ENCODE measurements around the gene GYG2.

Gene GYG2

DNA sequence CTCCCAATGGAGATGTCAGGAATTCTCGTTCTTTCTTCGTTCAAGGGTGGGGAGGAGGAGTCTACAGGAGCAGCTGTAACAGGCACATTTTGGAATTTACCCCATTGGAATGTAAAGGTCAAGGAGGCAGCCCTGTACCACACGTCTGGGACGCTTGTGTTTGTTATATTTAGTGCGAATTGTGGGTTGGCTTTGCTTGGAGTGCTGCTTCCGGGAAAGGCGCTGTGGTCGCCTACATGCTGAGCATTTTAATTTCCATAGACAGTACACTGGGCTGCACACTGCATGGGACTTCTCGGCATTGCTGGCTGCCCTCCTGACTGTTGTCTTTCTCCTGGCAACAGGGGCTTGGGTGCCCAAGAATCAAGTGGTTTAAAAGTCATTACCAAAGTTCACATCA is 12.8 kb downstream of the GYG2 start:
- no peak overlapping the region for H3K27ac ChIP-seq (ENCODE audit: low read depth, low read length)
- no peak overlapping the region for H3K4me3 ChIP-seq (ENCODE audit: low read depth, low read length)
- H3K36me3 ChIP-seq (ENCODE audit: control insufficient read depth, insufficient read depth, low read length) = peaks cover 46% of the 10 kb centered on the region
- no peaks in the 10 kb centered on the region for H3K4me1 ChIP-seq (ENCODE audit: control insufficient read depth, insufficient read depth, low read length)
- no peak overlapping the region for H3K9ac ChIP-seq (ENCODE audit: low read depth, low read length)
- H3K27me3 ChIP-seq (ENCODE audit: control insufficient read depth, insufficient read depth, low read length) = no peaks in the 10 kb centered on the region
- H3K9me3 ChIP-seq (ENCODE audit: control insufficient read depth, insufficient read depth, low read length) = peaks cover 8% of the 10 kb centered on the region; the same call in 1 of the 2 replicates

DNA sequence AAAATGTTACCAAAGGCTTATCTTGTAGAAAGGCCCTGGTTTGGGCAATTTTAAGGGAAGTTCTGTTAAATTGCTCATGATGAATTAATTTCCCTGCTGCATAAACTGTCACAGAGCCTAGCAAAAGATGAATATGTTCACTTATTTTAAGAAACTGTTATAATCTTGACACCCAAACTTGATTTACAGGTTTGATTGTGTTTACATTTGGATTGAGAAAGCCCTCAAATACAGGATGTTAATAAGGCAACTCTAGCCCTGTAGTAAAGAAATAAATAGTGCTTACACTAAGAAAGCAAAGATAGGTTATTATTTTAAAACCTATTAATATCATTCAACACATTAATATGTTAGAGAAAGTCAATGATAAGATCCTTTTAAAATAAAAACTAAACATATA is 18.3 kb downstream of the GYG2 start:
- Histone ChIP-seq H3K9me3 (ENCODE audit: control insufficient read depth, insufficient read depth, low read length) (no peaks in the 10 kb centered on the region), H3K4me1 (ENCODE audit: control insufficient read depth, insufficient read depth, low read length) (peaks cover 21% of the 10 kb centered on the region), H3K27me3 (ENCODE audit: control insufficient read depth, insufficient read depth, low read length) (no peaks in the 10 kb centered on the region), H3K36me3 (ENCODE audit: control insufficient read depth, insufficient read depth, low read length) (peaks cover 32% of the 10 kb centered on the region), H3K4me3 (ENCODE audit: low read depth, low read length) (no peak overlapping the region), H3K9ac (ENCODE audit: low read depth, low read length) (no peak overlapping the region), H3K27ac (ENCODE audit: low read depth, low read length) (no peak overlapping the region)

DNA sequence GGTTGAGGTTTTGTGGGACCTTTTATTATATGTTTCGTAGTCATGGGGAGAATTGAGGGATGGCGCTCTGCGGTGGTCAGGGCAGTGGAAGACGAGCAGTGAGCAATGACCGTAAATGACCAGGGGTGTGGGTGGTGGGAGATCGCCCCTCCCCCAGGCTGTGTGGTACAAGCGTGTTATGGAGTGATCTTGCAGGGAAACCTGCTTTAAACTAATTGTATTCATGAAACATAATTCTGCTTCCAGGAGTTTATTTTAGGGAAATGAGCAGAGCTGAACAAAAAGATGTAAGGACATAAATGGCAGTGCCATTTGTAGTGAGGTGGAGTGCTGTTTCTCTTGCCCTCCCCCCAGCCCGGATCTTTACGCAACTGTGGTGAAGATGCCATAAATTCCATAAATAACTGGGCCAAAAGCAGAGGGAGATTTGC is 20.2 kb downstream of the GYG2 start:
- Histone ChIP-seq H3K4me1 (ENCODE audit: control insufficient read depth, insufficient read depth, low read length) (peaks cover 21% of the 10 kb centered on the region), H3K9ac (ENCODE audit: low read depth, low read length) (no peak overlapping the region), H3K27me3 (ENCODE audit: control insufficient read depth, insufficient read depth, low read length) (no peaks in the 10 kb centered on the region), H3K9me3 (ENCODE audit: control insufficient read depth, insufficient read depth, low read length) (no peaks in the 10 kb centered on the region), H3K4me3 (ENCODE audit: low read depth, low read length) (peak overlapping the region; percentile 23; the same call in 1 of the 2 replicates), H3K27ac (ENCODE audit: low read depth, low read length) (peak overlapping the region; percentile 53), H3K36me3 (ENCODE audit: control insufficient read depth, insufficient read depth, low read length) (peaks cover 27% of the 10 kb centered on the region)

DNA sequence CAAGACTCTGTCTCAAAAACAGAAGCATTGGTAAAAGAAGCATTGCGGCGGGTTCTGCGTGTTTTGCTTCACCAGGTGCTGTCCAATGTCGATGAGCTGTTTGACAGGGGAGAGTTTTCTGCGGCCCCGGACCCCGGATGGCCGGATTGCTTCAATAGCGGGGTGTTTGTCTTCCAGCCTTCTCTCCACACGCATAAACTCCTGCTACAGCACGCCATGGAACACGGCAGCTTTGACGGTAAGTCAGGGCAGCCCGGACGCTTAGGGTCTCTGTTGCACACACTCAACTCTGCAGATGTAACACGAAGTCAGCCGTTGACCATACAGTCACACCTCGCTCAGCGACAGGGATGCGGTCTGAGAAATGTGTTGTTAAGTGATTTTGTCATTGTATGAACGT is 26.2 kb downstream of the GYG2 start:
- Histone ChIP-seq H3K4me1 (ENCODE audit: control insufficient read depth, insufficient read depth, low read length) (peaks cover 5% of the 10 kb centered on the region; the same call in 1 of the 2 replicates), H3K27me3 (ENCODE audit: control insufficient read depth, insufficient read depth, low read length) (no peaks in the 10 kb centered on the region), H3K4me3 (ENCODE audit: low read depth, low read length) (no peak overlapping the region), H3K27ac (ENCODE audit: low read depth, low read length) (no peak overlapping the region), H3K9ac (ENCODE audit: low read depth, low read length) (no peak overlapping the region), H3K9me3 (ENCODE audit: control insufficient read depth, insufficient read depth, low read length) (no peaks in the 10 kb centered on the region), H3K36me3 (ENCODE audit: control insufficient read depth, insufficient read depth, low read length) (peaks cover 66% of the 10 kb centered on the region)

DNA sequence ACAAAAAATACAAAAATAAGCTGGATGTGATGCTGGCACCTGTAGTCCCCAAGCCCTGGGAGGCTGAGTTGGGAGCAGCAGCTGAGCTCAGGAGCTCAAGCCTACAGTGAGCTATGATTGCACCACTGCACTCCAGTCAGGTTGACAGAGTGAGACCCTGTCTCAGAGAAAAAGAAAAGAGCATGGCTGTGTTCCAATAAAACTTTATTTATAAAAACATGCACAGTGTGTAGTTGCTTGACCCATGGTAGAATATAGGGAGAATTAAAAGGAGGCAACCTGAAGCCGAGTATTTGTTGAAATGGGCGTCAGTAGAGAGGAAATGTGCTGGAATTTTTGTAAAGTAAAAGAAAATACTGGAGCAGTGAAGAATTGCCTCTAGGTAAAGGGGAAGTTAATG is 27.0 kb downstream of the GYG2 start:
- Histone ChIP-seq H3K4me1 (ENCODE audit: control insufficient read depth, insufficient read depth, low read length) (no peaks in the 10 kb centered on the region), H3K4me3 (ENCODE audit: low read depth, low read length) (no peak overlapping the region), H3K27ac (ENCODE audit: low read depth, low read length) (no peak overlapping the region), H3K27me3 (ENCODE audit: control insufficient read depth, insufficient read depth, low read length) (no peaks in the 10 kb centered on the region), H3K9me3 (ENCODE audit: control insufficient read depth, insufficient read depth, low read length) (no peaks in the 10 kb centered on the region), H3K9ac (ENCODE audit: low read depth, low read length) (no peak overlapping the region), H3K36me3 (ENCODE audit: control insufficient read depth, insufficient read depth, low read length) (peaks cover 73% of the 10 kb centered on the region)

DNA sequence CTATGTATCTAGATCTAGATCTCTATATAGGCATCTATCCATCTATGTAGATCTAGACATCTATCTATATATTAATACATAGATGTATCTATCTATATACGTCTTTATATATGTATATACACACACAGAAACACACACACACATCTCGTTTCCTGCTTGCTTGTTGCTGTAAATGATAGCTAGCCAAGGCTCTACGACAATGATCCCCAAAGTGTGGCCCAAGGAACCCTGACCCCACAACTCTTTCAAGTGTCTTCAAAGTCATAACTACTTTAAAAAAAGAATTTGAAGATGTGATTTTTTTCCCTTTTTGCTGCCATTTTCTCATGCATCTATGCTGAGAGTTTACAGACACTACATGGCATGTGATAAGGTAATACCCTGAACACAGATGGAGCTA is 28.8 kb downstream of the GYG2 start:
- Histone ChIP-seq H3K36me3 (ENCODE audit: control insufficient read depth, insufficient read depth, low read length) (peaks cover 91% of the 10 kb centered on the region), H3K9ac (ENCODE audit: low read depth, low read length) (no peak overlapping the region), H3K9me3 (ENCODE audit: control insufficient read depth, insufficient read depth, low read length) (no peaks in the 10 kb centered on the region), H3K27me3 (ENCODE audit: control insufficient read depth, insufficient read depth, low read length) (no peaks in the 10 kb centered on the region), H3K27ac (ENCODE audit: low read depth, low read length) (no peak overlapping the region), H3K4me3 (ENCODE audit: low read depth, low read length) (no peak overlapping the region), H3K4me1 (ENCODE audit: control insufficient read depth, insufficient read depth, low read length) (no peaks in the 10 kb centered on the region)

DNA sequence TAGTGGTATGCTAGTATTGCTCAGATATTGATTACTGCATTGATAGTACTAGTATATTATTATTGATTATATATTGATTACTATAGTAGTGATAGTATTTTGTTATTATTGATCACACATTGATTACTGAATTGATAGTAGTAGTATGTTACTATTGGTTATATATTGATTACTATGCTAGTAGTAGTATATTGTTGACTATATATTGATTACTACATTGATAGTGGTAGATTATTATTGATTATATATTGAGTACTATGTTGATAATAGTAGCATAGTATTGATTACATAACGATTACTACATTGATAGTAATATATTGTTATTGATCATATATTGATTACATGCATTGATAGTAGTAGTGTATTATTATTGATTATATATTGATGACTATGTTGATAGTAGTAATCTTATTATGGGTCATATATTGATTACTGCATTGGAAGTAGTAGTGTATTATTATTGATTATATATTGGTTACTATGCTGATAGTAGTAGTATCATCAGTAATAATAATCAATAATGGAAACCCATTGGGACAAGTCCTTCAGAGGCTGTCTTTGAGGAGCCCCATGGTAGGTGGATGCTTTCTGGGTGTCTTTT is 30.6 kb downstream of the GYG2 start:
- Histone ChIP-seq H3K27ac (ENCODE audit: low read depth, low read length) (no peak overlapping the region), H3K9me3 (ENCODE audit: control insufficient read depth, insufficient read depth, low read length) (no peaks in the 10 kb centered on the region), H3K36me3 (ENCODE audit: control insufficient read depth, insufficient read depth, low read length) (peaks cover 96% of the 10 kb centered on the region), H3K4me3 (ENCODE audit: low read depth, low read length) (no peak overlapping the region), H3K27me3 (ENCODE audit: control insufficient read depth, insufficient read depth, low read length) (no peaks in the 10 kb centered on the region), H3K9ac (ENCODE audit: low read depth, low read length) (no peak overlapping the region), H3K4me1 (ENCODE audit: control insufficient read depth, insufficient read depth, low read length) (peaks cover 4% of the 10 kb centered on the region; the same call in 1 of the 2 replicates)

DNA sequence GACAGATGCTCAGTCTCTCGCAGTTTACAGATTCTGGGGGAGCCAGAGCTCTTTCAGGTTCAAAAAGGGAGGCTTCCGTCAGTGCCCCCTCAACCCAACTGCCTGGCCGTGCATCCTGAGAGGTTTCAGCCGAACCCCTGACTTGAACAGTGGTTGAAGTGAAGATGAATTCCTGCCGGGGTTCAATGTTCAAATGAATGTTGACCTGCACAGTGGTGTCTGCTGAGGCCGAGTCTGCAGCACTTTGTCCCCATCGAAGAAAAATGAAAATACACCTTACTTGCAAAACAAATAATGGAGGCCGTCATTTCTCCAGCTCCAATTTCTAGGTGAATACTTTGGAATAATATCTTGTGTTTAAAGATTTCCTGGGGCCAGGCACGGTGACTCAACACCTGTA is 33.7 kb downstream of the GYG2 start:
- Histone ChIP-seq H3K27me3 (ENCODE audit: control insufficient read depth, insufficient read depth, low read length) (no peaks in the 10 kb centered on the region), H3K4me1 (ENCODE audit: control insufficient read depth, insufficient read depth, low read length) (peaks cover 4% of the 10 kb centered on the region; the same call in 1 of the 2 replicates), H3K4me3 (ENCODE audit: low read depth, low read length) (no peak overlapping the region), H3K9me3 (ENCODE audit: control insufficient read depth, insufficient read depth, low read length) (no peaks in the 10 kb centered on the region), H3K27ac (ENCODE audit: low read depth, low read length) (no peak overlapping the region), H3K9ac (ENCODE audit: low read depth, low read length) (no peak overlapping the region), H3K36me3 (ENCODE audit: control insufficient read depth, insufficient read depth, low read length) (peaks cover 96% of the 10 kb centered on the region)

DNA sequence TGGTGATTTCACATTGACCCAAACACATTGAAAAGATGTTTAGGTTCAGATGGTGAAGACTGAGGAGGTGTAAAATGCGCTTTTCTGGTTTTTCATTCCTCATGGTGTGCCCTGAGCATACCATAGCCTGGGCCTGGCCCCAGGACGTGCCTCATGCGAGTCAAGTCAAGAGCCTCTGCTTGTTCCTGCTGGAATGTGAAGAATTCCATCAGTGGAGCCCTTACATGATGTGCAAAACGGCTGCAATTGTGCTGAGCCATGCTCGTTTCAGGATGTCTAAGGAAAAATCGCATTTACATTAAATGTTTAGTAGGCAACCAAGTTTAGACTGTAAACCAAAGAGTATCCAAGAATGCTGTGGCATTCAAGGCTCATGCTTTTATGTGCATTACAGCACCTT is 34.9 kb downstream of the GYG2 start:
- H3K9ac ChIP-seq (ENCODE audit: low read depth, low read length) = no peak overlapping the region
- no peak overlapping the region for H3K4me3 ChIP-seq (ENCODE audit: low read depth, low read length)
- H3K27ac ChIP-seq (ENCODE audit: low read depth, low read length) = no peak overlapping the region
- H3K36me3 ChIP-seq (ENCODE audit: control insufficient read depth, insufficient read depth, low read length) = peaks cover 87% of the 10 kb centered on the region
- H3K4me1 ChIP-seq (ENCODE audit: control insufficient read depth, insufficient read depth, low read length) = peaks cover 4% of the 10 kb centered on the region; the same call in 1 of the 2 replicates
- no peaks in the 10 kb centered on the region for H3K27me3 ChIP-seq (ENCODE audit: control insufficient read depth, insufficient read depth, low read length)
- H3K9me3 ChIP-seq (ENCODE audit: control insufficient read depth, insufficient read depth, low read length) = no peaks in the 10 kb centered on the region

DNA sequence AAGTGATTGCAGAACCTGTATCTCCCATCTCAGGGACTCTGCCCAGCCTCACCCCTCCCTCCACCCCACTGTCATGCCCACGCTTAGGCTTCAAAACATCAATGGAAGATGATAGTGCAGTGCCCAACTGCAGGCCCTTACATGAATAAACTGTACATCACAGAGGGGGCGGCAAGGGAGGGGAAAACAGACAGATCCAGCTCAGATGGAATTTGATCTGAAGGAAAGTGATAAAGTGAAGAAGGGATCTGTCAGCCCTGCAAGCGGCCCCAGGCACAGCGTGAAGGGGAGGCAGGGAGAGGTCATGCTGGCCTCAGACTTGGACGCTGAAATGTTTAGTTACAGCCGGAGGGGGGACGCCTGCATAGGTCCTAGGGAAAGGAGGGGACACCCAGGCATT is 38.5 kb downstream of the GYG2 start:
- Histone ChIP-seq H3K27me3 (ENCODE audit: control insufficient read depth, insufficient read depth, low read length) (no peaks in the 10 kb centered on the region), H3K4me3 (ENCODE audit: low read depth, low read length) (no peak overlapping the region)

DNA sequence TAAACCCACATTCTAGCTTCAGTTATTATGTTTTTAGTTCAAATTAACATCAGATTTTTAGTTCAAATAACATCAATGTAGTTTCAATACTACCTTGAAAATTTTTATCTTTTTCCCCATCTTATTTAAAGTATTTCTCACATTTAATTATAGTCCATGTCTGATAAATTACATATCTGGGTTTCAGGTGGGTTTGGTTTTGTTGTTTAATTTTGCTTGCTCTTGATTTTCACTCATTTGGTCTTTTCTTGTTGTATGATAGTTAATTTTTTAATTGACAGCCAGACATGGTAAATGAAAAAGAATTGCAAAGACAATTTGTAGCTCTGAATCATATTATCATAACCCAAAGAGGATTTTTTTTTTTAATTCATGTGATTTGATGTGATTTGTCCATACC is 41.9 kb downstream of the GYG2 start:
- H3K27ac ChIP-seq (ENCODE audit: low read depth, low read length) = no peak overlapping the region
- no peaks in the 10 kb centered on the region for H3K9me3 ChIP-seq (ENCODE audit: control insufficient read depth, insufficient read depth, low read length)
- H3K9ac ChIP-seq (ENCODE audit: low read depth, low read length) = no peak overlapping the region
- H3K27me3 ChIP-seq (ENCODE audit: control insufficient read depth, insufficient read depth, low read length) = no peaks in the 10 kb centered on the region
- H3K36me3 ChIP-seq (ENCODE audit: control insufficient read depth, insufficient read depth, low read length) = peaks cover 29% of the 10 kb centered on the region
- H3K4me3 ChIP-seq (ENCODE audit: low read depth, low read length) = no peak overlapping the region
- H3K4me1 ChIP-seq (ENCODE audit: control insufficient read depth, insufficient read depth, low read length) = 0 out of 2 replicates have a peak, but pooled peaks cover 3% of the 10 kb centered on the region

More for the DNA sequence above, 38.5 kb downstream of the GYG2 start:
- Histone ChIP-seq H3K36me3 (ENCODE audit: control insufficient read depth, insufficient read depth, low read length) (peaks cover 59% of the 10 kb centered on the region), H3K27ac (ENCODE audit: low read depth, low read length) (no peak overlapping the region), H3K9ac (ENCODE audit: low read depth, low read length) (no peak overlapping the region), H3K9me3 (ENCODE audit: control insufficient read depth, insufficient read depth, low read length) (no peaks in the 10 kb centered on the region), H3K4me1 (ENCODE audit: control insufficient read depth, insufficient read depth, low read length) (peaks cover 4% of the 10 kb centered on the region; the same call in 1 of the 2 replicates)
